Measurements from ENCODE around the gene RYR1.
A peak's percentile ranks its signal among the peaks of the same experiment; 100 is the strongest.
"Not testable (repeated sequence)": the region's sequence is repeated elsewhere in the genome, so short reads cannot be mapped to it uniquely, and the experiment has no call there.

RYR1 gene

DNA sequence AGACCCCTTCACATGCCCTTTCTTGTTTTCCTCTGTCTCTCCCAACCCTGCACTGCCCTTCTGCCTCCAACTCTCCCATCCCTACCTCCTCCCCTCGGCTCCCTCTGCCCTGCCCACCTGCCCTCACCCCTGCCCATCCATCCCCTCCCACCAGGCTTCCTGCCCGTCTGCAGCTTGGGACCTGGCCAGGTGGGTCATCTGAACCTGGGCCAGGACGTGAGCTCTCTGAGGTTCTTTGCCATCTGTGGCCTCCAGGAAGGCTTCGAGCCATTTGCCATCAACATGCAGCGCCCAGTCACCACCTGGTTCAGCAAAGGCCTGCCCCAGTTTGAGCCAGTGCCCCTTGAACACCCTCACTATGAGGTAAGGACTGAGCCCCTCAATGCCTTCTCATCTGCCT lies 35.7 kb downstream of the RYR1 start:
- no CpG with 5 or more reads among the region's 5 CpGs for WGBS (ENCODE audit: extremely low coverage, insufficient coverage, low lambda C conversion rate)
- Histone ChIP-seq H3K79me2 (ENCODE audit: control insufficient read depth, insufficient read depth, low read length) (no peaks in the 10 kb centered on the region), H3K4ac (ENCODE audit: low read depth, low read length) (no peak overlapping the region), H3K4me1 (ENCODE audit: control insufficient read depth, low read depth, low read length) (peaks cover 3% of the 10 kb centered on the region), H2BK120ac (ENCODE audit: low read depth, low read length) (no peak overlapping the region), H4K8ac (ENCODE audit: low read depth, low read length) (no peak overlapping the region), H3K4me2 (ENCODE audit: low read length) (no peak overlapping the region), H3K27me3 (ENCODE audit: insufficient read depth, low read length, poor library complexity) (no peaks in the 10 kb centered on the region), H2AK5ac (ENCODE audit: low read length) (no peak overlapping the region), H2BK5ac (ENCODE audit: low read length) (no peak overlapping the region), H3K9ac (ENCODE audit: low read length) (no peak overlapping the region), H3K4me3 (ENCODE audit: low read length) (no peak overlapping the region), H3K23ac (ENCODE audit: low read length) (no peak overlapping the region), H2BK15ac (replicated peaks; ENCODE audit: low read depth) (no peak overlapping the region), H3K27ac (ENCODE audit: low read depth, low read length) (no peak overlapping the region), H4K5ac (ENCODE audit: low read length) (no peak overlapping the region), H3K79me1 (ENCODE audit: low read length) (no peaks in the 10 kb centered on the region), H3K18ac (ENCODE audit: low read length) (no peak overlapping the region), H3K36me3 (ENCODE audit: control insufficient read depth, insufficient read depth, low read length) (no peaks in the 10 kb centered on the region), H3K56ac (ENCODE audit: low read length) (no peak overlapping the region)
- no peak for DNase-seq

DNA sequence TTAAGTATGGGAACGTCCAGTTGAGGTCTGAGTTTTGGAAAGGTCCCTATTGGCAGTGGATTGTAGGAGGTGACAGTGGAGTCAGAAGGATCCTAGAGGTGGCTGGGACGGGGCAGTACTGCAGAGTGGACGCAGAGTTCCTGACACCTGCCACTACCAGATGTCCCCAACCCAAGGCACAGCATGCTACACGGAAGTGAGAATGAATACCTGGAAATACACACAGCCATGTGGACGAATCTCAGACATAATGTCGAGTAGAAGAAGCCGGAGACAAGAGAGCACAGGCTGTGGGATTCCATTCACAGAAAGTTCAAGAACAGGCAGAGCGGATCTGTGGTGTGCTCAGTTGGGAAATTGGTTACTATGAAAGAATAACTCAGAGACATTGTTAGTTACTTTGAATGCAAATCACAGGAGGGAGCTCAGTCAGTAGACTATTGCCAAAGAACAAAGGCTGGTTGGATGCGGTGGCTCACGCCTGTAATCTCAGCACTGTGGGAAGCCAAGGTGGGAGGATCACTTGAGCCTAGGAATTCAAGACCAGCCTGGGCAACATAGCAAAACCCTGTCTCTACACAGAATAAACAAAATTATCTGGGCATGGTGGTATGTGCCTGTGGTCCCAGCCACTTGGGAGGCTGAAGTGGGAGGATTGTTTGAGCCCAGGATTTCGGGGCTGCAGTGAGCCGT lies 37.4 kb downstream of the RYR1 start:
- H3K23ac ChIP-seq (ENCODE audit: low read length) = no peak overlapping the region
- DNase-seq = peak; percentile 85
- H3K79me1 ChIP-seq (ENCODE audit: low read length) = no peaks in the 10 kb centered on the region
- peak overlapping the region; percentile 1 for H2BK5ac ChIP-seq (ENCODE audit: low read length)
- H3K36me3 ChIP-seq (ENCODE audit: control insufficient read depth, insufficient read depth, low read length) = no peaks in the 10 kb centered on the region
- peak overlapping the region; percentile 34 for H3K27ac ChIP-seq (ENCODE audit: low read depth, low read length)
- H4K5ac ChIP-seq (ENCODE audit: low read length) = no peak overlapping the region
- no peak overlapping the region for H3K9ac ChIP-seq (ENCODE audit: low read length)
- no peak overlapping the region for H3K18ac ChIP-seq (ENCODE audit: low read length)
- H2AK5ac ChIP-seq (ENCODE audit: low read length) = no peak overlapping the region
- no peak overlapping the region for H2BK15ac ChIP-seq (replicated peaks; ENCODE audit: low read depth)
- no peak overlapping the region for H4K8ac ChIP-seq (ENCODE audit: low read depth, low read length)
- H3K4me3 ChIP-seq (ENCODE audit: low read length) = no peak overlapping the region
- no peak overlapping the region for H3K56ac ChIP-seq (ENCODE audit: low read length)
- no peak overlapping the region for H3K4me2 ChIP-seq (ENCODE audit: low read length)
- peaks cover 3% of the 10 kb centered on the region for H3K4me1 ChIP-seq (ENCODE audit: control insufficient read depth, low read depth, low read length)
- H3K4ac ChIP-seq (ENCODE audit: low read depth, low read length) = no peak overlapping the region
- no peaks in the 10 kb centered on the region for H3K27me3 ChIP-seq (ENCODE audit: insufficient read depth, low read length, poor library complexity)
- no peaks in the 10 kb centered on the region for H3K79me2 ChIP-seq (ENCODE audit: control insufficient read depth, insufficient read depth, low read length)
- no CpG with 5 or more reads among the region's 12 CpGs for WGBS (ENCODE audit: extremely low coverage, insufficient coverage, low lambda C conversion rate)
- no peak overlapping the region for H2BK120ac ChIP-seq (ENCODE audit: low read depth, low read length)

DNA sequence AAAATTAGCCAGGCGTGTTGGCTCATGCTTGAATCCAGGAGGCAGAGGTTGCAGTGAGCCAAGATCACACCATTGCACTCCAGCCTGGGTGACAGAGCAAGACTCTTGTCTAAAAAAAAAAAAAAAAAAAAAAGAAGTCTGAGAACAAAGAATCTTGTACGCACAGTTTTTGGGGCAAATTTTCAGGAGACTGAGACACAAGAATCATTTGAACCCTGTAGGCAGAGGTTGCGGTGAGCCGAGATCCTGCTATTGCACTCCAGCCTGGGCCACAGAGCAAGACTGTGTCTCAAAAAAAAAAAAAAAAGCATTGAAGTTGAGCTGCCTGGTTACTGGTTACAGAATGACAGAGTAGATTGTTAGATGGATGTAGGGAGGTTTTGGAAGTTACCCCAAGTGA lies 39.2 kb downstream of the RYR1 start:
- not testable (repeated sequence) for H3K79me1 ChIP-seq (ENCODE audit: low read length); H2BK120ac ChIP-seq (ENCODE audit: low read depth, low read length); H2BK15ac ChIP-seq (replicated peaks; ENCODE audit: low read depth); H3K4me2 ChIP-seq (ENCODE audit: low read length); H3K9ac ChIP-seq (ENCODE audit: low read length); H3K4ac ChIP-seq (ENCODE audit: low read depth, low read length); DNase-seq; H4K5ac ChIP-seq (ENCODE audit: low read length); H3K56ac ChIP-seq (ENCODE audit: low read length); H2BK5ac ChIP-seq (ENCODE audit: low read length); H3K4me3 ChIP-seq (ENCODE audit: low read length); H4K8ac ChIP-seq (ENCODE audit: low read depth, low read length); H3K4me1 ChIP-seq (ENCODE audit: control insufficient read depth, low read depth, low read length); H3K18ac ChIP-seq (ENCODE audit: low read length); H3K27me3 ChIP-seq (ENCODE audit: insufficient read depth, low read length, poor library complexity); H3K23ac ChIP-seq (ENCODE audit: low read length); H2AK5ac ChIP-seq (ENCODE audit: low read length); H3K79me2 ChIP-seq (ENCODE audit: control insufficient read depth, insufficient read depth, low read length); H3K27ac ChIP-seq (ENCODE audit: low read depth, low read length); H3K36me3 ChIP-seq (ENCODE audit: control insufficient read depth, insufficient read depth, low read length)
- WGBS (ENCODE audit: extremely low coverage, insufficient coverage, low lambda C conversion rate) = no CpG with 5 or more reads among the region's 4 CpGs

DNA sequence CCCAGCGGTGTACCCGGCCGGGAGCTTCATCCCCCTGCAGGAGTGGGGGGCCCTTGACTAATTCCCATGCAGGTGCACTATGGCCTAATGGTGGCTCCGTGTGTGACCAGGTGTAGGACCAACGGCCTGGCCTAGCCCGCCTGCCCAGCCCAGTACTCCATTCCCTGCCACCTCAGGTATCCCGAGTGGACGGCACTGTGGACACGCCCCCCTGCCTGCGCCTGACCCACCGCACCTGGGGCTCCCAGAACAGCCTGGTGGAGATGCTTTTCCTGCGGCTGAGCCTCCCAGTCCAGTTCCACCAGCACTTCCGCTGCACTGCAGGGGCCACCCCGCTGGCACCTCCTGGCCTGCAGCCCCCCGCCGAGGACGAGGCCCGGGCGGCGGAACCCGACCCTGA lies 39.7 kb downstream of the RYR1 start:
- H3K79me1 ChIP-seq (ENCODE audit: low read length) = no peaks in the 10 kb centered on the region
- H3K79me2 ChIP-seq (ENCODE audit: control insufficient read depth, insufficient read depth, low read length) = no peaks in the 10 kb centered on the region
- no peak for DNase-seq
- no peak overlapping the region for H3K4me3 ChIP-seq (ENCODE audit: low read length)
- H4K5ac ChIP-seq (ENCODE audit: low read length) = no peak overlapping the region
- no peak overlapping the region for H2BK5ac ChIP-seq (ENCODE audit: low read length)
- no peak overlapping the region for H3K9ac ChIP-seq (ENCODE audit: low read length)
- H3K18ac ChIP-seq (ENCODE audit: low read length) = no peak overlapping the region
- H3K4ac ChIP-seq (ENCODE audit: low read depth, low read length) = no peak overlapping the region
- H2BK15ac ChIP-seq (replicated peaks; ENCODE audit: low read depth) = no peak overlapping the region
- H3K56ac ChIP-seq (ENCODE audit: low read length) = no peak overlapping the region
- no peaks in the 10 kb centered on the region for H3K27me3 ChIP-seq (ENCODE audit: insufficient read depth, low read length, poor library complexity)
- no peak overlapping the region for H3K27ac ChIP-seq (ENCODE audit: low read depth, low read length)
- H3K4me1 ChIP-seq (ENCODE audit: control insufficient read depth, low read depth, low read length) = peaks cover 3% of the 10 kb centered on the region
- no CpG with 5 or more reads among the region's 21 CpGs for WGBS (ENCODE audit: extremely low coverage, insufficient coverage, low lambda C conversion rate)
- no peaks in the 10 kb centered on the region for H3K36me3 ChIP-seq (ENCODE audit: control insufficient read depth, insufficient read depth, low read length)
- H4K8ac ChIP-seq (ENCODE audit: low read depth, low read length) = no peak overlapping the region
- no peak overlapping the region for H2AK5ac ChIP-seq (ENCODE audit: low read length)
- H3K4me2 ChIP-seq (ENCODE audit: low read length) = no peak overlapping the region
- H2BK120ac ChIP-seq (ENCODE audit: low read depth, low read length) = no peak overlapping the region
- H3K23ac ChIP-seq (ENCODE audit: low read length) = no peak overlapping the region

DNA sequence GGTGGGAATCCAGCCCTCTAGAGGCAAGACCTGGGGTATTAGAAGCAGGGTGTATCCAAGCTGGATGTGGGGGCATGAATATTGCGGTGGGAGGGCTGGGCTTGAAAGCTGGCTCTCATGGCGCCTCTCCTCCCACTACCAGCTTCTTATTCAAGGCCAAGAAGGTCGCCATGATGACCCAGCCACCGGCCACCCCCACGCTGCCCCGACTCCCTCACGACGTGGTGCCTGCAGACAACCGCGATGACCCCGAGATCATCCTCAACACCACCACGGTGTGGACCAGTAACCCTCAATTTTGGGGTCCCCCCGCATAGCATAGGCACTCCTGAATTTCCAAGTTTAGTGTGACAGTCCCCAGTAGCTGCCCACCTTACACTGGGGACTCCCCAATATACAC lies 41.7 kb downstream of the RYR1 start:
- Histone ChIP-seq H3K4ac (ENCODE audit: low read depth, low read length) (no peak overlapping the region), H3K4me1 (ENCODE audit: control insufficient read depth, low read depth, low read length) (peaks cover 3% of the 10 kb centered on the region), H4K8ac (ENCODE audit: low read depth, low read length) (no peak overlapping the region), H3K23ac (ENCODE audit: low read length) (no peak overlapping the region), H3K4me2 (ENCODE audit: low read length) (no peak overlapping the region), H3K4me3 (ENCODE audit: low read length) (no peak overlapping the region), H3K27me3 (ENCODE audit: insufficient read depth, low read length, poor library complexity) (no peaks in the 10 kb centered on the region), H2BK120ac (ENCODE audit: low read depth, low read length) (no peak overlapping the region), H3K36me3 (ENCODE audit: control insufficient read depth, insufficient read depth, low read length) (no peaks in the 10 kb centered on the region), H2BK5ac (ENCODE audit: low read length) (no peak overlapping the region), H2AK5ac (ENCODE audit: low read length) (no peak overlapping the region), H3K27ac (ENCODE audit: low read depth, low read length) (no peak overlapping the region), H3K18ac (ENCODE audit: low read length) (no peak overlapping the region), H3K56ac (ENCODE audit: low read length) (no peak overlapping the region), H3K79me2 (ENCODE audit: control insufficient read depth, insufficient read depth, low read length) (no peaks in the 10 kb centered on the region), H4K5ac (ENCODE audit: low read length) (no peak overlapping the region), H3K9ac (ENCODE audit: low read length) (no peak overlapping the region), H3K79me1 (ENCODE audit: low read length) (no peaks in the 10 kb centered on the region), H2BK15ac (replicated peaks; ENCODE audit: low read depth) (no peak overlapping the region)
- no peak for DNase-seq
- no CpG with 5 or more reads among the region's 13 CpGs for WGBS (ENCODE audit: extremely low coverage, insufficient coverage, low lambda C conversion rate)
